GM10248 (cell line): Measurements from ENCODE around the gene SLC16A1.

Experiments
- CTCF ChIA-PET: fragments of 300-600 bp; sonication (Branson Sonifier 250); formaldehyde crosslinking; extraction: SDS; loops from one replicate; lab custom pipeline; 2021; ENCODE audit warnings: antibody characterized with exemption; lab: Yijun Ruan, JAX
- POLR2A ChIA-PET: fragments of 350-650 bp; sonication (Branson Sonifier 250); formaldehyde crosslinking; extraction: SDS; loops from one replicate; lab custom pipeline; 2020; ENCODE audit warnings: antibody characterized with exemption; lab: Yijun Ruan, JAX
- DNase-seq: peaks from one replicate; pipeline ENCODE4 v3.0.0; 2012; ENCODE audit errors: extremely low spot score
- CTCF ChIP-seq: IDR thresholded peaks from 2 replicates; pipeline ENCODE4 v1.5.1; 2012; ENCODE audit warnings: mild to moderate bottlenecking, low read depth; ENCODE audit errors: extremely low read depth, missing control alignments, control extremely low read depth

Gene SLC16A1

GRCh38 chr1:112923234-112923958 is 32.6 kb downstream of the SLC16A1 start:
- ChIA-PET CTCF (interaction anchor here (1.3 to 2.1 kb wide), 2 partner anchors 10 to 12 kb away, joined by 3 to 7 read pairs; no protein-coding TSS in a partner anchor), POLR2A (no interaction called here)
- TF ChIP-seq CTCF = no peak
- DNase-seq = no peak

- POLR2A ChIA-PET = interaction anchor here (0.6 kb wide), 1 partner anchor 1663 kb away, joined by 3 read pairs; no protein-coding TSS in a partner anchor
- no peak for TF ChIP-seq CTCF
These were observed 44.3 kb downstream of the SLC16A1 start for GRCh38 chr1:112911506-112912220.

GRCh38 chr1:112909847-112910246 is 46.1 kb downstream of the SLC16A1 start:
- ChIA-PET CTCF (interaction anchor here (1.7 kb wide), 1 partner anchor 163 kb away, joined by 5 read pairs; the partner anchor contains the start of gene LRIG2), POLR2A (no interaction called here)
- no peak for TF ChIP-seq CTCF
- DNase-seq = no peak

More at GRCh38 chr1:112911506-112912220, 44.3 kb downstream of the SLC16A1 start:
- CTCF ChIA-PET = interaction anchor here (1.3 to 1.7 kb wide), 2 partner anchors 131 to 161 kb away, joined by 4 to 5 read pairs; partner anchors contain the start of gene LRIG2
- no peak for DNase-seq

- no peak for TF ChIP-seq CTCF
- no peak for DNase-seq
- ChIA-PET CTCF (interaction anchor here (1.1 to 1.4 kb wide), 3 partner anchors 9 to 167 kb away, joined by 3 read pairs; partner anchors contain the start of gene LRIG2), POLR2A (interaction anchor here (0.5 kb wide), 1 partner anchor 67 kb away, joined by 3 read pairs; no protein-coding TSS in a partner anchor)
These were observed 49.8 kb downstream of the SLC16A1 start for GRCh38 chr1:112906150-112906698.

GRCh38 chr1:112905395-112906149 is 50.4 kb downstream of the SLC16A1 start:
- CTCF ChIA-PET = interaction anchor here (1.1 to 1.4 kb wide), 4 partner anchors 10 to 167 kb away, joined by 3 read pairs; partner anchors contain the start of gene LRIG2
- DNase-seq = no peak
- POLR2A ChIA-PET = interaction anchor here (0.5 kb wide), 1 partner anchor 67 kb away, joined by 3 read pairs; no protein-coding TSS in a partner anchor
- no peak for TF ChIP-seq CTCF
